H9 (cell line): ENCODE data around the gene ITGB2. TPM values are rescaled to one million over a fixed set of nuclear protein-coding genes. Genes with fewer than 3 reads are reported as not detected.

Experiments
- DNase-seq: peaks from one replicate; pipeline ENCODE4 v3.0.0-alpha.2; 2017
- H2AFZ ChIP-seq: one replicate; pipeline ENCODE4 v1.6.1; 2013; ENCODE audit warnings: mild to moderate bottlenecking, low read length, control low read depth, moderate library complexity
- H2AK5ac ChIP-seq: 2 replicates; pipeline ENCODE4 v1.6.1; 2013; ENCODE audit warnings: low read length, control low read depth, mixed read lengths; ENCODE audit not compliant: insufficient read length
- H2BK120ac ChIP-seq: one replicate; pipeline ENCODE4 v1.6.1; 2013; ENCODE audit warnings: low read depth, mild to moderate bottlenecking, low read length, control low read depth, inconsistent platforms; ENCODE audit not compliant: poor library complexity, severe bottlenecking
- H2BK12ac ChIP-seq: 2 replicates; pipeline ENCODE4 v1.6.1; 2013; ENCODE audit warnings: low read length, control low read depth, mixed read lengths, low read depth; ENCODE audit not compliant: insufficient read length
- H2BK15ac ChIP-seq: 2 replicates; pipeline ENCODE4 v1.6.1; 2013; ENCODE audit warnings: low read depth, low read length, control low read depth
- H2BK20ac ChIP-seq: one replicate; pipeline ENCODE4 v1.6.1; 2013; ENCODE audit warnings: low read depth, mild to moderate bottlenecking, low read length, control low read depth, inconsistent platforms; ENCODE audit not compliant: poor library complexity, severe bottlenecking
- H2BK5ac ChIP-seq: 2 replicates; pipeline ENCODE4 v1.6.1; 2013; ENCODE audit warnings: low read length, control low read depth, mixed read lengths; ENCODE audit not compliant: insufficient read length
- H3K14ac ChIP-seq: 2 replicates; pipeline ENCODE4 v1.6.1; 2013; ENCODE audit warnings: low read length, control low read depth; ENCODE audit not compliant: insufficient read depth
- H3K18ac ChIP-seq: 2 replicates; pipeline ENCODE4 v1.6.1; 2013; ENCODE audit warnings: low read depth, mild to moderate bottlenecking, mixed read lengths, low read length, control low read depth; ENCODE audit not compliant: insufficient read length
- H3K23ac ChIP-seq: 2 replicates; pipeline ENCODE4 v1.6.1; 2013; ENCODE audit warnings: low read length, control low read depth, mixed read lengths, low read depth; ENCODE audit not compliant: insufficient read length
- H3K23me2 ChIP-seq: 2 replicates; pipeline ENCODE4 v1.6.1; 2013; ENCODE audit warnings: low read depth, mild to moderate bottlenecking, mixed read lengths, low read length, control low read depth; ENCODE audit not compliant: insufficient read length, poor library complexity, severe bottlenecking
- H3K27ac ChIP-seq: 2 replicates; pipeline ENCODE4 v1.5.1; 2013; ENCODE audit warnings: low read length, control low read depth, mixed read lengths, low read depth; ENCODE audit not compliant: insufficient read length
- H3K27me3 ChIP-seq: 2 replicates; pipeline ENCODE4 v1.6.1; 2013; ENCODE audit warnings: low read length, control low read depth, inconsistent platforms; ENCODE audit not compliant: insufficient read depth
- H3K4ac ChIP-seq: 2 replicates; pipeline ENCODE4 v1.6.1; 2013; ENCODE audit warnings: low read depth, mild to moderate bottlenecking, control low read depth, inconsistent platforms, low read length, moderate library complexity
- H3K4me1 ChIP-seq: 2 replicates; pipeline ENCODE4 v1.6.1; 2013; ENCODE audit warnings: low read length, control low read depth, inconsistent platforms; ENCODE audit not compliant: insufficient read depth
- H3K4me2 ChIP-seq: 2 replicates; pipeline ENCODE4 v1.6.1; 2013; ENCODE audit warnings: low read length, control low read depth, mixed read lengths; ENCODE audit not compliant: insufficient read length, insufficient read depth
- H3K56ac ChIP-seq: 2 replicates; pipeline ENCODE4 v1.6.1; 2013; ENCODE audit warnings: low read depth, mild to moderate bottlenecking, mixed read lengths, low read length, control low read depth; ENCODE audit not compliant: insufficient read length
- H3K79me1 ChIP-seq: 2 replicates; pipeline ENCODE4 v1.6.1; 2013; ENCODE audit warnings: low read depth, mild to moderate bottlenecking, moderate library complexity, low read length, control low read depth, inconsistent platforms; ENCODE audit not compliant: insufficient read depth, poor library complexity, severe bottlenecking
- H3K79me2 ChIP-seq: 2 replicates; pipeline ENCODE4 v1.6.1; 2013; ENCODE audit warnings: low read length, control low read depth, inconsistent platforms; ENCODE audit not compliant: insufficient read depth
- H3K9ac ChIP-seq: 2 replicates; pipeline ENCODE4 v1.6.1; 2013; ENCODE audit warnings: low read length, control low read depth, mixed read lengths; ENCODE audit not compliant: insufficient read length; ENCODE audit errors: extremely low read depth
- H3K9me3 ChIP-seq: one replicate; pipeline ENCODE4 v1.6.1; 2013; ENCODE audit warnings: low read depth, low read length, inconsistent platforms; ENCODE audit not compliant: control insufficient read depth
- H3T11ph ChIP-seq: one replicate; pipeline ENCODE4 v1.6.1; 2013; ENCODE audit warnings: mild to moderate bottlenecking, low read length, control low read depth, inconsistent platforms
- H4K20me1 ChIP-seq: one replicate; pipeline ENCODE4 v1.6.1; 2013; ENCODE audit not compliant: control insufficient read depth, insufficient read length, insufficient read depth
- H4K5ac ChIP-seq: 2 replicates; pipeline ENCODE4 v1.6.1; 2013; ENCODE audit warnings: low read depth, mild to moderate bottlenecking, mixed read lengths, low read length, control low read depth; ENCODE audit not compliant: insufficient read length
- H4K8ac ChIP-seq: replicated peaks from 2 replicates; pipeline ENCODE4 v1.6.1; 2013; ENCODE audit warnings: low read length, control low read depth, mixed read lengths, low read depth; ENCODE audit not compliant: insufficient read length
- H4K91ac ChIP-seq: 2 replicates; pipeline ENCODE4 v1.6.1; 2013; ENCODE audit warnings: low read depth, mild to moderate bottlenecking, moderate library complexity, mixed read lengths, low read length, control low read depth; ENCODE audit not compliant: insufficient read length
- H3K27ac Mint-ChIP-seq, 3 experiments: 2 replicates in 2 of 3; 3 replicates in 1 of 3; pipeline ENCODE4 v1.8.0; 2020 to 2021; ENCODE audit warnings: mixed read lengths in 3 of 3, mild to moderate bottlenecking in 1 of 3, moderate library complexity in 1 of 3
- H3K27me3 Mint-ChIP-seq: 2 replicates; pipeline ENCODE4 v1.8.0; 2021; ENCODE audit warnings: low read depth, mild to moderate bottlenecking, moderate library complexity, mixed read lengths
- H3K36me3 Mint-ChIP-seq, 3 experiments: 2 replicates in 2 of 3; 3 replicates in 1 of 3; pipeline ENCODE4 v1.8.0; 2020 to 2021; ENCODE audit warnings: low read depth in 3 of 3, mixed read lengths in 3 of 3; ENCODE audit not compliant: insufficient read depth in 1 of 3
- H3K4me1 Mint-ChIP-seq, 2 experiments: 2 replicates each; pipeline ENCODE4 v1.8.0; 2020; ENCODE audit warnings: mixed read lengths in 2 of 2
- H3K4me3 Mint-ChIP-seq, 2 experiments: 2 replicates in 1 of 2; 3 replicates in 1 of 2; pipeline ENCODE4 v1.8.0; 2020 to 2021; ENCODE audit warnings: mild to moderate bottlenecking in 2 of 2, mixed read lengths in 2 of 2, moderate library complexity in 1 of 2
- H3K9me3 Mint-ChIP-seq, 2 experiments: 2 replicates in 1 of 2; 3 replicates in 1 of 2; pipeline ENCODE4 v1.8.0; 2020; ENCODE audit warnings: mild to moderate bottlenecking in 2 of 2, mixed read lengths in 2 of 2, moderate library complexity in 1 of 2
- WGBS: extraction: QIAGEN DNeasy Blood & Tissue Kit; methylation state at CpG from one replicate; pipeline ENCODE4 v1.1.7; 2013; ENCODE audit warnings: missing lambda C conversion rate, low lambda C conversion rate, mixed read lengths; ENCODE audit not compliant: insufficient read length; ENCODE audit errors: extremely low coverage; 5-methylcytosine and 5-hydroxymethylcytosine counted together
- total RNA-seq: library from RNA; stranded (reverse); gene quantifications from 2 replicates; pipeline ENCODE4 v1.2.1, GENCODE V29; 2021
- TF ChIP-seq, protein P1 (sequence below): fragments of 200-600 bp; sonication (generic); conservative IDR thresholded peaks from 3 replicates; pipeline ENCODE4 v1.8.0; 2021; ENCODE audit warnings: antibody characterized with exemption, mild to moderate bottlenecking

Gene ITGB2
- total RNA-seq, 1 experiment from 2014 or later = 1.1 TPM

DNA sequence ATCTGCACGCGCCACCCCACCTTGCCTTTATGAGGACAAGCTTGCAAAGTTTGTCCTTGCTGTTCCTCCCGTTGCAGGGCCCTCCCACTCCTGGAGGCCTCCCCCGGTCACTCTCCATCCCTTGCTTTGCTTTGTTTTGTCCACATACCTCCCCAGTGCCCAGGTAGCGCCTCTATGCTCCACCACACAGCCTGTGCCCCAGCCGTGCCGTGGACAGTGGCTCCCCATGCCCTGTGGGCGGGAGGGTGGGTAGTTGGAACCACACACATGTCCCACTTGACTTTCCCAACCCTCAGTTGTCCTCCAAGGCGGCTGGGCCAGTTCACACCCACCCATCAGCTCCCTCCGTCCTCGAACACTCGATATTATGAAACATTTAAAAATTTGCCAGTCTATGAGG lies 43.7 kb upstream of the ITGB2 start:
- Histone ChIP-seq H3K23ac (no peak overlapping the region), H2BK120ac (no peak overlapping the region), H4K5ac (no peak overlapping the region), H4K91ac (no peak overlapping the region), H3K23me2 (no peaks in the 10 kb centered on the region), H2BK20ac (no peak overlapping the region), H2AFZ (no peak overlapping the region), H2BK5ac (no peak overlapping the region), H3K27me3 (no peaks in the 10 kb centered on the region), H4K20me1 (no peaks in the 10 kb centered on the region), H2BK12ac (no peak overlapping the region), H3K9ac (no peak overlapping the region), H3K79me2 (peaks cover 3% of the 10 kb centered on the region; the same call in 1 of the 2 replicates), H3K4me1 (no peaks in the 10 kb centered on the region), H3T11ph (no peak overlapping the region), H3K9me3 (no peaks in the 10 kb centered on the region), H4K8ac (no peak overlapping the region), H3K79me1 (peaks cover 6% of the 10 kb centered on the region), H3K14ac (no peak overlapping the region), H3K4me2 (no peak overlapping the region), H2BK15ac (no peak overlapping the region), H3K27ac (no peak overlapping the region), H3K56ac (no peak overlapping the region), H3K4ac (no peak overlapping the region), H3K18ac (no peak overlapping the region), H2AK5ac (no peak overlapping the region)
- WGBS = no CpG with 5 or more reads among the region's 12 CpGs
- H3K4me1 Mint-ChIP-seq = peaks cover under 1 to 6% of the 10 kb centered on the region in 2 experiments; a peak in 3 of 4 replicates
- no peak for DNase-seq
- H3K36me3 Mint-ChIP-seq = peaks cover 27 to 58% (median 56%) of the 10 kb centered on the region in 3 experiments; a peak in 6 of 7 replicates
- H3K27ac Mint-ChIP-seq = peak overlapping the region in 1 of 3 experiments; percentile 46; a peak in 2 of 7 replicates
- TF ChIP-seq, protein P1, sequence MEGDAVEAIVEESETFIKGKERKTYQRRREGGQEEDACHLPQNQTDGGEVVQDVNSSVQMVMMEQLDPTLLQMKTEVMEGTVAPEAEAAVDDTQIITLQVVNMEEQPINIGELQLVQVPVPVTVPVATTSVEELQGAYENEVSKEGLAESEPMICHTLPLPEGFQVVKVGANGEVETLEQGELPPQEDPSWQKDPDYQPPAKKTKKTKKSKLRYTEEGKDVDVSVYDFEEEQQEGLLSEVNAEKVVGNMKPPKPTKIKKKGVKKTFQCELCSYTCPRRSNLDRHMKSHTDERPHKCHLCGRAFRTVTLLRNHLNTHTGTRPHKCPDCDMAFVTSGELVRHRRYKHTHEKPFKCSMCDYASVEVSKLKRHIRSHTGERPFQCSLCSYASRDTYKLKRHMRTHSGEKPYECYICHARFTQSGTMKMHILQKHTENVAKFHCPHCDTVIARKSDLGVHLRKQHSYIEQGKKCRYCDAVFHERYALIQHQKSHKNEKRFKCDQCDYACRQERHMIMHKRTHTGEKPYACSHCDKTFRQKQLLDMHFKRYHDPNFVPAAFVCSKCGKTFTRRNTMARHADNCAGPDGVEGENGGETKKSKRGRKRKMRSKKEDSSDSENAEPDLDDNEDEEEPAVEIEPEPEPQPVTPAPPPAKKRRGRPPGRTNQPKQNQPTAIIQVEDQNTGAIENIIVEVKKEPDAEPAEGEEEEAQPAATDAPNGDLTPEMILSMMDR = no peak
- H3K9me3 Mint-ChIP-seq = no peaks in the 10 kb centered on the region
- no peak overlapping the region; a peak in 1 of 5 replicates for H3K4me3 Mint-ChIP-seq
- no peaks in the 10 kb centered on the region for H3K27me3 Mint-ChIP-seq
